ENCODE measurements around the gene PEX5.
"Not testable (repeated sequence)": the region's sequence is repeated elsewhere in the genome, so short reads cannot be mapped to it uniquely, and the experiment has no call there.

The PEX5 gene

GRCh38 chr12:7219599-7220243, 30.2 kb downstream of the PEX5 start:
- DNase-seq: peak; percentile 80

- no peak for DNase-seq
Observed at GRCh38 chr12:7221486-7221885, 32.0 kb downstream of the PEX5 start.

GRCh38 chr12:7229741-7230140, 40.3 kb downstream of the PEX5 start:
- no peak for DNase-seq

GRCh38 chr12:7241404-7242005, 52.0 kb downstream of the PEX5 start:
- DNase-seq: no peak

- no peak for DNase-seq
Observed at GRCh38 chr12:7242176-7243101, 53.0 kb downstream of the PEX5 start.

GRCh38 chr12:7251328-7251996, 62.0 kb downstream of the PEX5 start:
- DNase-seq: not testable (repeated sequence)

- no peak for DNase-seq
Observed at GRCh38 chr12:7259060-7259459, 69.6 kb downstream of the PEX5 start.
